Astrocyte of the cerebellum (primary cell): Measurements from ENCODE around the gene TAAR1.
"Not testable (repeated sequence)": the region's sequence is repeated elsewhere in the genome, so short reads cannot be mapped to it uniquely, and the experiment has no call there.

Experiments used
- DNase-seq: peaks from one replicate; pipeline ENCODE4 v3.0.0-alpha.2; 2011; ENCODE audit warnings: low read depth
- H3K4me3 ChIP-seq: 2 replicates; pipeline ENCODE4 v1.5.1; 2011; ENCODE audit warnings: mild to moderate bottlenecking, low read depth, low read length, moderate library complexity
- in situ Hi-C: cut with HindIII; loops from 2 replicates; pipeline ENCODE4 v1.10.0; 2017; ENCODE audit warnings: low sequenced_read_pairs
- TF ChIP-seq, protein P1 (sequence below): IDR thresholded peaks from 2 replicates; pipeline ENCODE4 v1.5.1; 2012; ENCODE audit warnings: low read length, low read depth, moderate library complexity, mild to moderate bottlenecking; ENCODE audit errors: missing control alignments

TAAR1 gene, protein sequence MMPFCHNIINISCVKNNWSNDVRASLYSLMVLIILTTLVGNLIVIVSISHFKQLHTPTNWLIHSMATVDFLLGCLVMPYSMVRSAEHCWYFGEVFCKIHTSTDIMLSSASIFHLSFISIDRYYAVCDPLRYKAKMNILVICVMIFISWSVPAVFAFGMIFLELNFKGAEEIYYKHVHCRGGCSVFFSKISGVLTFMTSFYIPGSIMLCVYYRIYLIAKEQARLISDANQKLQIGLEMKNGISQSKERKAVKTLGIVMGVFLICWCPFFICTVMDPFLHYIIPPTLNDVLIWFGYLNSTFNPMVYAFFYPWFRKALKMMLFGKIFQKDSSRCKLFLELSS

DNA sequence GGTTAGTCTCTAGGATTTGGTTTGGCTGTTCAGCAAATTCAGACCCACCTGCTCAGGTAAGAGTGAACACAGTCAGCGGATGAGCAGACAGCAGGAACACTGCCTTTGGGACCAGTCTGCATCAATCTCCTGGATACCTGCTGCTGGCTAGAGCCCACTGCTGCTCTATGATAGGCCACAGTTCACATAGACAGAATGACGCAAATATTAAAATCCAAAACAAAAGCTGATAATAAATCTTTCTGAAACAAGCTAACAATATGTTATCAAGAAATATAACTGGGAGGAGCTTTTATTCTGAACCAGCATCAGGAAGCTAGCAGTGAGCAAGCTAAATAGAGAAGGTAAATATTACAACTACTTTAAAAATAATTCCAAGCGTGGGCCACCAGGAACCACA, at the start of gene TAAR1:
Gene TAAR1 (minus strand): TSS at position 101 of the 400 bp plus-strand sequence. CDS start 13,179 bp downstream, outside the sequence.
- TF ChIP-seq, protein P1, sequence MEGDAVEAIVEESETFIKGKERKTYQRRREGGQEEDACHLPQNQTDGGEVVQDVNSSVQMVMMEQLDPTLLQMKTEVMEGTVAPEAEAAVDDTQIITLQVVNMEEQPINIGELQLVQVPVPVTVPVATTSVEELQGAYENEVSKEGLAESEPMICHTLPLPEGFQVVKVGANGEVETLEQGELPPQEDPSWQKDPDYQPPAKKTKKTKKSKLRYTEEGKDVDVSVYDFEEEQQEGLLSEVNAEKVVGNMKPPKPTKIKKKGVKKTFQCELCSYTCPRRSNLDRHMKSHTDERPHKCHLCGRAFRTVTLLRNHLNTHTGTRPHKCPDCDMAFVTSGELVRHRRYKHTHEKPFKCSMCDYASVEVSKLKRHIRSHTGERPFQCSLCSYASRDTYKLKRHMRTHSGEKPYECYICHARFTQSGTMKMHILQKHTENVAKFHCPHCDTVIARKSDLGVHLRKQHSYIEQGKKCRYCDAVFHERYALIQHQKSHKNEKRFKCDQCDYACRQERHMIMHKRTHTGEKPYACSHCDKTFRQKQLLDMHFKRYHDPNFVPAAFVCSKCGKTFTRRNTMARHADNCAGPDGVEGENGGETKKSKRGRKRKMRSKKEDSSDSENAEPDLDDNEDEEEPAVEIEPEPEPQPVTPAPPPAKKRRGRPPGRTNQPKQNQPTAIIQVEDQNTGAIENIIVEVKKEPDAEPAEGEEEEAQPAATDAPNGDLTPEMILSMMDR: no peak
- DNase-seq: no peak
- H3K4me3 ChIP-seq: no peak within 1 kb of the TSS
- in situ Hi-C loops: no loop called here

GRCh38 chr6:132708771-132709170, 49.8 kb upstream of the TAAR1 start:
- no peak for DNase-seq
- no peak overlapping the region for H3K4me3 ChIP-seq
- in situ Hi-C loops: no loop called here
- TF ChIP-seq, protein P1: no peak

DNA sequence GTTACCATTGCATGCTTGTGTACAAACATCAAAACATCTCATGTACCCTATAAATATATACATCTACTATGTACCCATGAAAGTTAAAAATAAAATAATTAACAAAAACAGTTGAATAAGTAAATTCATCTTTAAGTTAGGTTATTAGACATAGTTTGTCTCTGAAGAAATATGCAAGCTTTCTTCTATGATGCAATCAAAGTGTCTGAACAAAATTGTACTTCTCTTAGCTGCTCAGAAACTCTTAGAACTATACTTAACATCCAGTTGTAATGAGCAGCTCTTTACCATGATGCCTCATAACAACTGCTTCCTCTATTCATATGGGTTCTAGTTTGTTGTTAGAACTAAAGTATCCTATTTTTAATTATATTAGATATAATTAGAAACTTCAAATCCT, 49.0 kb upstream of the TAAR1 start:
- in situ Hi-C loops: no loop called here
- TF ChIP-seq, protein P1: no peak
- no peak overlapping the region for H3K4me3 ChIP-seq
- no peak for DNase-seq

GRCh38 chr6:132706756-132707155, 47.8 kb upstream of the TAAR1 start:
- DNase-seq, H3K4me3 ChIP-seq, in situ Hi-C loops: not testable (repeated sequence)

DNA sequence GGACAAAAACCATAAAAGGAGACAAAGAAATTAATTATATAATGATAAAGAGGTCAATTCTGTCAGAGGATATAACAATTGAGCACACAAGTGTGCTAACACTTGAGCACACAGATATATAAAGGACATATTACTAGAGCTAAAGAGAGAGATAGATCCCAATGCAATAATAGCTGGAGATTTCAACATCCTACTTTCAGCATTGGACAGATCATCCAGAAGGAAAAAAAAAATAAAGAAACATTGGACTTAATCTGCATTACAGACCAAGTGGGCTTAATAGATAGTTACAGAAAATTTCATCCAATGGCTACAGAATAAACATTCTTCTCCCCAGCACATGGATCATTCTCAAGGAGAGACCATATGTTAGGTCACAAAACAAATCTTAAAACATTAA, 45.0 kb upstream of the TAAR1 start:
- DNase-seq: no peak
- H3K4me3 ChIP-seq: no peak overlapping the region
- TF ChIP-seq, protein P1: no peak
- in situ Hi-C loops: no loop called here

- DNase-seq: no peak
- no peak overlapping the region for H3K4me3 ChIP-seq
- TF ChIP-seq, protein P1: no peak
- in situ Hi-C loops: no loop called here
These were observed 39.6 kb upstream of the TAAR1 start for GRCh38 chr6:132698608-132699007.

- TF ChIP-seq, protein P1: no peak
- in situ Hi-C loops: no loop called here
- no peak for DNase-seq
- H3K4me3 ChIP-seq: no peak overlapping the region
These were observed 36.8 kb upstream of the TAAR1 start for GRCh38 chr6:132695773-132696172.
